Stimulated activated CD8-positive, alpha-beta memory T cell treated with anti-CD3 and anti-CD28 coated beads, Interleukin-4, amount 100 ng/mL, for 48 hours (primary cell): ENCODE data around the gene NELL1.

Experiments
- DNase-seq: peaks from one replicate; pipeline ENCODE4 v3.0.0-alpha.2; 2020

The NELL1 gene

DNA sequence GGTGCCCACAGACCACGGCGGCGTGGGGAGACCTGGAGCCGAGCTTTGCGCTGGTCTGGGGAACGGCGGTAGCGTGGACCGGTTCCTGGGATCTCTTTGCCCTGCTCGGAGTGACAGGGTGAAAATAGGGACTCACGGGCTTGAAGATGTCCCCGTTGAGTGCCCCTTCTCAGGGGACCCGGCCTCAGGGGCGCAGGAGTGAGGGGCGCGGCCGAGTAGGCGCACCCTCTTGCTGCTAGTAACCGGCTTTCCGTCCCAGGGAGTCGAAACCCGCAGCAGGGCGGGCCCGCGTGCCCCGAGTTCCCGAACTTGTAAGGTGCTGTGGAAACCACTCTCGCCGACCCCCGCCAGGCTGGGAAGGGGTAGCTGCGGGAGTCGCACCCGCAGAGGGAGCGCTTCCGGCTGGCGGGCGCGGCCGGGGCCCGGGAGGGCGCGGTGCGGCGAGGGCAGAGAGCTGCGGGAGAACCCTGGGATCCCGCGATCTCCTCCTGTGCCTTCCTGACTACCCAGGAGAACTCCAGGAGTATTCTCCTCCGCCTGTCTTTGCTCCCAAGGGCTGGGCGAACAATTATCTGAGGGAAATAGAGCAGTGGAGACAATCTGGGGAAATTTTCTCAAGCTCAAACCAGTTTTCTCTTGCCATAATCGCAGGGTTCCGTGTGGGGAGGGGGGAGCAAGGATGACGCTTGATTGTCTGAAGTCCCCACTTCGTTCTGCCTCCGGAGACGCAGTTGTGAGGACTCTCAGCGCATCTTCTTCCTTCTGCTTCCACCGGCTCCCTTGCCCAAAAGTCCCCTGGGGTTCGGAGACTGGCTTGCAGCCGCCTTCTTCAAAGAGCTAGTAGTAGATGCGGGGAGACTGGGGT, 666 bp downstream of the NELL1 start:
- DNase-seq, result no peak

DNA sequence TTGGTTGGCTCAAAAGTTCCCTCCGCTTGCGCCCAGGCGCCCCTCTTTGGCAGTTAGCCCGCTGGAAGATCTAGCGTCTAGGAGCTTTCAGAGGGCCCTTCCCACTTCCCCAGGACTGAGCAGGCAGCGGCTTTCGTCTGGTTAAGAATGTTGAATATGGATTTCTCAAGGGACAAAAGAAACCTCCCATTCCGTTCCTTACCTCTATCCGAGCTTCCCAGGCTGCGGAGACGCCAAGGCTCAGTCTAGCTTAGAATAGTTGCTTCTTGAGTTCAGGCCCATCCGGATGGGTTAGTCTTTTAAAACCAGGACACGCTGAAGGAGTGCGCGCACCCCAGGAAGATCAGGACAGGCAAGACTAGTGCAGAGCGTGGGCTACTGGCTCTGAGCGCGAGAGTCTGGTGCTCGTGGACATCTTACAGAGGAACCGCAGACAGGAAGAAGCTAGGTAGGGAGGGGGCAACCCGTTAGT, 1.6 kb downstream of the NELL1 start:
- DNase-seq, result no peak

DNA sequence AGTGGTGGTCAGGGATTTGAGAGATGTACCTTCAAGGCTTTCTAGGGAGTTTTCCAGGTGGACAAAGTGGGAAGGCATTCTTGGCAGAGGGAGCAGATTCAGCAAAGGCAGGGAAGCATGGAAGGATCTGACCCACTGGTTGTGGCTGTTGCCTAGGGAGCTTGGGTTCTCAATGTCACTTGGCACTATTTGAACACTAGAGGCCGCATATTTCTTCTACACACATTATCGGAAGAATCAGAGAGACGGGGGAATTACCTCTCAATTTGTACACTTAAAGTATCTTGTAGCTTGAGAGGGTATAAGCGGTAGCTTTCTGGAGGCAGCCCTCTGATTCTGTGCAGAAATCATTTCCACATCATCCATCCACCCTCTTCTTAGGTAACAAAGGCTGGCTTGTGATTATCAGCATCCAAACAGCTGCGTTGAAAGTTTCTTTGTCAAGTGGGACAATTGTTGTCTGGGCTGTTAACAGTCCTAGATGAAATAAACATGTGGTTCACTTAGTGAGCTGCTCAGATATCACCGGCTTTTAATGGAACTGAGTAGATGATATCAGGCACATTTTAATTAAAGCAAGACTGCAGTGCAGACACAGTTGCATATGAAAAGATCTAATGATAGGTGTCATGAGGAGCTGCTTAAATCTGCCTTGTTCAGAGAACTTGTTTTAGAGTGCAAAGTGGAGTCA, 2.6 kb downstream of the NELL1 start:
- no peak for DNase-seq

DNA sequence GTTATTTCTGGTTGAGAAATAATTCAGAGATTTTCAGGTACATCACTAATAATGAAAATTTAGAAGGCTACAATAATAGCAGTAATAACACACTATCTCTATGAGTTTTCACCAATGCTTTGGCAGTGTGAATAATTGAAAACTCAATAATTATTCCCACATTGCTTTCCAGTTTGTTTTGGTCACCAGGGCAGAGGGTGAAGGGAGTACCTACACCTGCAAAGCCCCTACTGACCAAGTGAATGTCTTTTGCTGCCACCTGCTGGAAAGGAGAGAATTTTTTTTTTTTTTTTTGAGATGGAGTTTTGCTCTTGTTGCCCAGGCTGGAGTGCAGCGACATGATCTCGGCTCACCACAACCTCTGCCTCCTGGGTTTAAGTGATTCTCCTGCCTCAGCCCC, 3.2 kb downstream of the NELL1 start:
- no peak for DNase-seq

DNA sequence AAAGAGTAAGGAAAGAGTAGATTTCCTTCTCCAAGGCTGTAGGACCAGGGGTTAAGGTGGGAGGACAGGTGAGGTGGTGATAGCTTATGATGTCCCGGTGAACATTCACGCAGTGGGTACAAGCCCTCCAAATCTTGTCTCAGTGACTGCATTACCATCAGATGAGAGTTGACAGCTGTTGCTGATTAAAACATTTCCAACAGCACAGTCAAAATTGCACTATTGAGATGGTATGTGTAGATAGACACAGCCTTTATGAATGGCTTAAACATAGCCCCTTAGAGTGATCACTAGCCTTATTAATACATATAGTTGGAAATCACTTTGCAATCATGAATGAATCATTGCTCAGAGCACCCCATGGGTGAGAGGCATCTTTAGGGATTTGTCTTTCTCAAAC, 7.3 kb downstream of the NELL1 start:
- no peak for DNase-seq

DNA sequence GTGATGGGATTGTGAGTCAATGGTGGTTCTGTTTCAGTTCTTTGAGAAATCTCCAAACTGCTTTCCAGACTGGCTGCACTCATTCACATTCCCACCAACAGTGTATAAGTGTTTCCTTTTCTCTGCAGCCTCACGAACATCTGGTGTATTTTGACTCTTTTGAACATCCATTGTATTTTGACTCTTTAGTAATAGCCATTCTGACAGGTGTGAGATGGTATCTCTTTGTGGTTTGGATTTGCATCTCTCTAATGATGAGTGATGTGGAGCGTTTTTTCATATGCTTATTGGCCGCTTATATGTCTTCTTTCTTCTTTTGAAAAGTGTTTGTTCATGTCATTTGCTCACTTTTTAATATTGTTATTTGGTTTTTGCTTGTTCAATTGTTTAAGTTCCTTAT, 19.4 kb downstream of the NELL1 start:
- no peak for DNase-seq

DNA sequence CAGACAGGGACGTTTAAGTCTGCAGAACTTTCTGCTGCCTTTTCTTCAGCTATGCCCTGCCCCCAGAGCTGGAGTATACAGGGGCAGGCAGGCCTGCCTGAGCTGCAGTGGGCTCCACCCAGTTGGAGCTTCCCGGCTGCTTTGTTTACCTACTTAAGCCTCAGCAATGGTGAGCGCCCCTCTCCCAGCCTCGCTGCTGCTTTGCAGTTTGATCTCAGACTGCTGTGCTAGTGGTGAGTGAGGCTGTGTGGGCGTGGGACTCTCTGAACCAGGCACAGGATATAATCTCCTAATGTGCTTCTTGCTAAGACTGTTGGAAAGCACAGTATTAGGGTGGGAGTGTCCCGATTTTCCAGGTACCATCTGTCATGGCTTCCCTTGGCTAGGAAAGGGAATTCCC, 38.5 kb downstream of the NELL1 start:
- no peak for DNase-seq

DNA sequence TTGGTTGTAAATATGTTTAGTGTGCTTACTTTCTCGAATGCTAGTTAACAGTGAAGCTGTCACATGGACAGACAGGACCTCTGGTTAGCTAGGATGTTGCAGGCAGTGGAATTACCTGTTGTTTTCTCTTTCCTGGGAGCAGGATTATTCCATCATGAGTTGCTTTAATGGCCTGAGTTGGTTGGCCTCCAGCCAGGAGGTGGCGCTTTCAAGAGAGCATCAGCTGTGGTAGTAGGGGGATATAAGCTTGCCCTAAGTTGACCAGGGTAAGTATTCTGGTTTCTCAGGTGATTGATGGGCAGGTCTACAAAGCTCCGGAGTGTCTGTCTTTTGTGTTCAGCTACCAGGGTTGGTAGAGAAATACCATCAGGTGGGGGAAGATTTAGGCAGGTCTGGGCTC, 43.5 kb downstream of the NELL1 start:
- DNase-seq, result no peak

DNA sequence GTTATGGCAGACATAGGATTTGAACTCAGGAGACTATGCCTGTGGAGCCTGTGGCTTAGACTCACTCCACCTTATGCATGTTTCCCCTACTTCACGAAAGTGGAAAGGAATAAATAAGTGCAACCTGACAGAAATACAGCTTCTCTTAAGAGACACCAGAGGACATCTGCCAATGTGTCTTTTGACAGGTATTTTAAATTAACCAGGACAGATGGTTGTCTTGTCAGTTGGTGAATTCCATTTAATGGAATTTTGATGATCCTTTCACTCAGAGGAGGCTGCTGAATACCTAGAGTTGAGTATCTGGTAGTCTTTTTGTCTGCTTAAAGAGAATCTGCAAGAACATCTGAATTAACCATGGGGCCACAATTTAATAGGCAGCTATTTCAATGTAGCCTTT, 46.1 kb downstream of the NELL1 start:
- DNase-seq, result no peak

DNA sequence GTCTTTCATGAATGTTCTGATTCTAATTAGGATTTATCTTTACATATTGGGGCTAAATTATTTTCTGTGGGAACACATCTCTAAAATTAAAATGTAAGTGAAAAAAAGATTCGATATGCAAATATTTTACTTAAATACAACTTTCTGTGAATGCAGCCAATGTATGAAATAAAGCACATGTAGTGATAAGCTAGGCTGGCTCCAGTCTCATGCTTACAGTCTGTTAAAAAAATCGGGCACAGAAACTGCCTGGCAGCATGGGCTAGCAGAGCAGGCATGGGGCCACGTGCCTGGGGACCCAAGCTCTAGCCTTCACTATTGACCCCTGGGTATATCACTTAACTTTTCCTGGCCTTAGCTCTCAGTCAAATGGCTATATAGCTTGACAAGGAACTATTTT, 46.5 kb downstream of the NELL1 start:
- no peak for DNase-seq

DNA sequence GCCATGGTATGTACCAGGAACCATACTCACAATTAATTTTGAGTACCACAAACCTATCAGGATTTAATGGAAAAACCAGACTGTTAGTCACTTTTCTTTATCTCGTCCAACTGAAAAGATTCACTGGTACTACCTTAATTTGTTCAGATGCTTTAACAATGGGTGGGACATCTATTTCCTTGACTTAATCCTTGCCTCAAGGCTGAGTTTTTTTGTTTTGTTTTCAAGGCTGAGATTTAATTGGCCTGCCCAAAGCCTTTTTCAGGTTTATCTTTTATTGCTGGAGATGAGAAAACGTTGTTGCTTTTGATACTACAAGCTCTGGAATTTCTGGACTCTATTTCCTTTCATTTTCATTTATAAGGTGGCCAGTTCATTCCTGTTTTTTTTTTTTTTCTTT, 50.4 kb downstream of the NELL1 start:
- DNase-seq, result no peak

DNA sequence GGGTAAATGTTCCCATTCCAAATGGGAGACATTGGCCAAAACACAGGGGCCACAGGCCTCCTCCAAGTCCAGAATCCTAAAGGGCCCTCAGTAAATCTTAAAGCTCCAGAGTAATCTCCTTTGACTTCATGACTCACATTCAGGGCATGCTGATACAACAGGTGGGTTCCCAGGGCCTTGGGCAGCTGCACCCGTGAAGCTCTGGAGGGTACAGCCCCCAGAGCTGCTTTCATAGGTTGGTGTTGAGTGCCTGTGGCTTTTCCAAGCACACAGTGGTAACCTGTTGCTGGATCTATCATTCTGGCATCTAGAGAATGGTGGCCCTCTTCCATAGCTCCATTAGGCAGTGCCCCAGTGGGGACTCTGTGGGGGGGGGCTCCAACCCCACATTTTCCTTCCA, 54.0 kb downstream of the NELL1 start:
- no peak for DNase-seq

DNA sequence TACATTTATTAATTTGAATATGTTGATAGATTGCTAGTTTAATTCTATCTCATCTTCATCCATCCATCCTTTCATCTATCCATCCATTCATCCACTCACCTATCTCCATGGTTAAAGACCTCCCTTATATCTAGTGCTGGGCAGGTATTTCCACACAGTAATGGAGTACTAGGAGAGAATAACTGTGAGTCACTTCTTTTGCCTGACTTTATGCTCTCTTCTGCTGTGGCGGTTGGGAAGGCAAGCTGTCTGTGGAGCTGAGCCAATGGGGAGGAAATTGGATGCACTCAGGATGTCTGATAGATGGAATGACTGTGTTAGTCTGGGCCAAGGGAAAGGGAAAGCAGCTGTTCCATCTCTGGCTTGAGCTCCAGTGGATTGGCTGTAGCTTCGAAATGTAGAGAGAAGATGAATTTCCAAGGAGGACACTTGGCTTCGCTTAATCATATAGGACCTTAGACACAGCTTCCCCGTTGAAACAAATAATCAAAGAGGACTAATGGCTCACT, 60.3 kb downstream of the NELL1 start:
- DNase-seq, result no peak

DNA sequence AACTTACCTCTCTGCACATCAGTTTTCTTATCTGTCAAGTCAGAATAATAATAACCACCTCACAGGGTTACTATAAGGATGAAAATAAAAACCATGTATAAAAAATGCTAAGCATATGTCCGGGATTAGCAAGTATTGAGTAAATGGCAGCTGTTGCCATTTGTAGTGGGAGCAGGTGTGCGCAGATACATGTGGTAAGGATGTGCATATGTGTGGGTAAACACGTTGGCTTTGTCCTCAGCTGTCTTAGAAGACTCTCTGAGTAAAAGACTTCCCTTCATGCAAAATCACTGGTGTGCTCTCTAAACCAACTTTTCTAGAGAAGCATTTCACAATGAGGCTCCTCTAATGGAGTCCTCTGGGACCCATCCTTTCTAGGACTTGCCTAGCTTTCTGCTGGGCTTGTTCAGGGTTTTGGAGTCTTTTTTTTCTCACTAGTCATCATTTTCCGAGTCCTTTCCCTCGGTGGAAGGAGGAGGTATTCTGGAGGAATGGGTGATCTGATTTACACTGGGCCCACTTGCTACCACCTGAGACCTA, 62.4 kb downstream of the NELL1 start:
- no peak for DNase-seq

DNA sequence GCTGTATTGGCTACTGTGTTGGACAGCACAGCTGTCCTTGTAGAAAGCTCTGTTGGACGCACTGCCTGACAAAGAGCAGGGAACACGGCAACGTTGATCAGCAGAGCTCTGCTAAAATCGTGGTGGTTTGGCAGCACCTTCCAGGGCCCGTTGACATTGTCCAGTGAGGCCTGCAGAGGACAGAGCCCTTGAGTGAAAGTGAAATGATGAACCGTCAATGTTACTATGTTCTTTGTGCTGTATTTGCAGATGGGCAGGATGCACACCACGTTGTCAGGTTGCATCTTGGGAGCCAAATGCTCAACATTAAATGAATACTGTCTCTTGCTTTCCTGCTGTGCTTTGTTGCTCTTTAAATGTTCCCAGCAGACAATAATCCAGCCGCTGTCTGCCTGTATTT, 69.7 kb downstream of the NELL1 start:
- no peak for DNase-seq

DNA sequence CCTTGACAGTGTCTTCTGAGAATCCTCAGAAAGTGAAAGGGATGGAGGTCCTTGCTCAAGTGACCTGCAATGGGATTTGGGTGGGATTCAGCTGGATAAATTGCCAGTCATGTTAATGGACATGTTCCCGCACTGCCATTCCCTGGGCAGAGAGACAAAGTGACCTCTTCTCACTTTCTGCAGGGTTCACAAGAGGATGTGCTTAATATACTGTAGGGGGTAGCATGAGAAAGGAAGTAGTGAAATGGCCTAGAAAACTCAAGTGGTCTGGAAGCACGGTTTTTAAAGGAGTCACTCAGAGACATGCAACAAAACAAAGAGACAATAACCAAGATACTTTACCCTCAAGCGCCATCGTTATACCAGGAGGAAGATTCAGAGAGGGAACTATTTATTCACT, 70.2 kb downstream of the NELL1 start:
- DNase-seq, result no peak

DNA sequence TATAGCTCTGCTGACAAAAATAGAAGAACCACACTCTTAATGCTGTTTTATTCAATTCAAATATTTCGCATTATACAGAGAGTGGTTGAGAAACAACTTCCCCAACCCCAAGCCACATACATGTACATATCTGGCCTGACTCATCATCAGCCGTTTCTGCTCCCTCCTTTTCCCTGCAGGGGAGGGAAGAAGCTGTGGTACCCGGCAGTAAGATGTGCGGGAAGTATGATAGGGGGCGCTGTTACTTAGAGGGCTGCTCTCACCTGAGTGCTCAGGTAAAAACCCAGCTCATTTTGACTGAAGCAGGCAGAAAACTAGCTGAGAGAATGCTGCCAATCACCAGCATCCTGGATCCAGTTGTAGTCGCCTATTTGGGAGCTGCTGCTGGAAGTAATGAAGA, 85.5 kb downstream of the NELL1 start:
- no peak for DNase-seq

DNA sequence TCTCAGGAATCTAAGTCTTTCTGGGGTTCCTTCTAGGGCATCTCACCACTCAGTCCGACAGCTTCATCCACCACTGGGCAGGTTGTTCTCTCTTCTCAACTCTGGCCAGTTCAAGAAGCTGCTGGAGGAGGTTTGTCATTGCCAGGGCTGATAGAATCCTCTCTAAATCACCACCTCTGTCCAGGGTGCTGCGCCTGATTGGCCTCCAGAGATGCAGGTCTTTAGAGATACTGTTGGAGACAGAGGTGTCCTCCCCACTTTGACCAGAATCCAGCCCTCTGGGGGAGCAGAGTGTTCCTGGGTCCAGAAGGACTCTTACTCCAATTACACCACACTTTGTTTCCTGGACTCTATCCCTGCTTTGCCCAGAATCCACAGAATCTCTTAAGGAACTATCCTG, 90.2 kb downstream of the NELL1 start:
- DNase-seq, result no peak

DNA sequence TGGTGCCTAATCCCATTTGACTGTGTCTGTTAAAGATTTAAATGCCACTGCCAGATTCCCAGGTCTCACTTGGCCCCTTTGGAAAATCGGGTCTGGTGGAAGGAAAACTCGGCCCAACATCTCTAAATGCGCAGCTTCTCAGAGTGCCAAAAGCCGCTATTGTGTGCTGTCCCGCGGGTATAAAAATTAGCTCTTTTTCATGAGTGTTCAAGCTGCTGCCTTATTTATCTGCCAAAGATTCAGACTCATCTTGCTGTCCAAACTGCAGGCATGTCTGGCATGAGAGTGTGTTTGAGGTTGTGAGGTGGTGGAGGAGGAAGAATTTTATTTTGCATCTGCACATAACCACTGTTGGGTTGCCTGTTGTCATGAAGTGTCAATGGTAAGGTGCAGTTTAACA, 91.4 kb downstream of the NELL1 start:
- DNase-seq, result no peak

DNA sequence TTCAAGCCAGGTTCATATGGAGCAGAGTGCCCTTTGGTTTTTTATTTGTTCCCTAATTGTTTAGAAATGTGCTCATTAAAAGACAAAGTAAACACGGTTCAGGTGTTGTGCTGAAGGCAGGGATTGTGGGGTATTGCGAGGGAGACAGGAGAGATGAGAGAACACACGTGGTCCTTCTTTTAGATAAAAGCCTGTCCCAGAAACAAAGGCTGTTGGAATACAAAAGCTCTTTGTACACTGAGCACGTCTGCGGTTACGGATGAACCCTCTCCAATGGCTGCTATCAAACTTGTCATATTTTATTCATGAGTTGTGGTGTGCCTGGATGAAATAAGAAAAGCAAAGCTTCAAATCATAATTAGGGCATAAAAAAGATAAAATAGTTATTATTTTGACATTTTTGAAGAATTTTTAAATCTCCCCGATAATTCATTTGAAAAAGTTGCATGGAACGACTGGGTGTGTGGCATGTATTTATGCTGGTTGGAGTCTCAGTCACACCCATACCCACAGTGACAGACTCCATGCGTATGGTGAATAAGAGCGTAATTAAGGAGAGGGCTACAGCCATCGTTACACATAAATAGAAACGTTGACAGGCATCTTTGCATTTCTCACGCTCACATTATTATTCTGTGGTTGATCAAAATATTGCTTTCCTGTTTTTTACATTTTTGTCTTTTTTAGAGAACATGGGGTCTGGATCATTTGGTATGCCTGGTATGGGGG, 92.9 kb downstream of the NELL1 start:
- no peak for DNase-seq

DNA sequence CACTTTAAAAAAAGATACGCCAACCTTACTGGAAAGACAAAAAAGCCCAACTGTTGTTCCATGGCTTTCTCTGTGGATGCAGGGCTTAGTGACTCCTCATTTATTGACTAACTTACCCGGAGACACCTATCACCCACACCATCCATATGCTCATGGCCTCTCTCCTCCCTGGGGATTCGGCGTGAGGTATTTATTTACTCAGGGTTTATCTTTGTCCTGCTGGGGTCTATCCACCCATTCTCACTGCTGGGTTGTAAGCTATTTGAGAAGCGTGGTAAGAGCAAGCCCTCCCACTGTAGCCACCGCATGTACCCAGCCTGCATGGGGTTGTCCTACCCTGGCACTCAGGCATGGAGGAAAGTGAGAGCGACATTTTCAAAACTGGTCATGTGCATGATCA, 93.6 kb downstream of the NELL1 start:
- no peak for DNase-seq

DNA sequence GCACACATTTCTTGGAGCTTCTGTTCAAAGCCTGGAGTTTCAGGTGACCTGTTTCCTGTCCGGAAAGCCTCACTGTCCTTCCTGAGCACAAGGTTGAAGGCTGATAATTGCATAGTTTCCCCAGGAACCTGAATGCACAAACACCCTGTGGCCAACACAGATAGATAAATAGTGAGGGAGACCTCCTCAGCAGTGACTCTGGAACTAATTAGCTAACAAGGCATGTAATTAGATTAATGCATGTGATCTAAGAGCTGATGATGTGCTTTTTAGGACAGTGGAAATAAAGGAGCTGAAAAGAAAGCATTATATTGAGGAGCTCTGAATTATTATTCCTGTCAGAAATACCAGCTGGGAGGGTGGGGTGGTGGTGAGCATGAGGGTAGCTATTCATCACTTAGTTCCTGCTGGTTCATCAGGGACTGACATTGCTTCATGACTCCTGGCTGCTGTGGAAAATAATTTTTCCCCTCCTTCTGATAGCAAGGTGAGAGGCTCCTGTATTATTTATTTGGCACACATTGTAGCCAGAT, 101.1 kb downstream of the NELL1 start:
- DNase-seq, result no peak

DNA sequence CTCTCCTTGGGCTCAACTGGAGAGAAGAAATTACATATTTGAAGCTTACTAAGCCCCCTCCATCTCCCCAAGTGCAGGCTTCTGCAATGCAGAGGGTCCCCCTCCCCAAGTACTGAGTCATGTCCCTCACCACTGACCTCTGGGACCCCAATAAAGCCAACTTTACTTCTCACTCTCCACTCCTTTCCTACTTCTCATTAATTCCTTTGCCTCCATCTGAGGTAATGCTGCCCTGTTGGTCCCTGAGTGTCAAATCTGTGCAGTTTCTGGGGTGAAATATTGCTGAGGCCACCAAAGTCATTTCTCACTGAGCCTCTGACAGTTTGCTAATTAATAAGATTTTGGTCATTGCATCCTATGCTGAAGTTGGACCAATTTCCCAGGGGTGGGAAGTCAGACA, 101.6 kb downstream of the NELL1 start:
- DNase-seq, result no peak
